SKM-1 treated with dmso at 0.1 percent for 144 hours (cell line): ENCODE results near the gene AFF2.
A peak's percentile ranks its signal among the peaks of the same experiment; 100 is the strongest.

Experiments
- DNase-seq: peaks from one replicate; lab custom pipeline; 2025; ENCODE audit not compliant: unreplicated experiment; lab: John Stamatoyannopoulos, UW

AFF2 gene

DNA sequence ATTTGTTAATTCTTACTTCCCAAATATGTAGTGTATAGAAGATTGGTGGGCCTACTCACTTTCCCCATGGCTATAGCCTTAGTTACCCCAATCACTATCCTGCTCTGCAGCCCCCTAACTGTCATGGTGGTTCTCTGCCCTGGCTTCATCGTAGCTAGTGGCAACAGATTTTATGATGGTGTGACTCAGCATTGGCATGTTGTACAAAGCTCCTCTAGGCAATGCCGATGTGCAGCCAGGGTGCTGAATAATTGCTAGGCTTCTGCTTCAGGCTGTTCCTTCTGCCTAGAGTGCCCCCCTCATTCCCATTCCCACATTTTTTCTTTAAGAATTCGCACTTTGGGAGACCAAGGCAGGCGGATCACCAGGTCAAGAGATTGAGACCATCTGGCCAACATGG lies 35.2 kb downstream of the AFF2 start:
- no peak for DNase-seq

DNA sequence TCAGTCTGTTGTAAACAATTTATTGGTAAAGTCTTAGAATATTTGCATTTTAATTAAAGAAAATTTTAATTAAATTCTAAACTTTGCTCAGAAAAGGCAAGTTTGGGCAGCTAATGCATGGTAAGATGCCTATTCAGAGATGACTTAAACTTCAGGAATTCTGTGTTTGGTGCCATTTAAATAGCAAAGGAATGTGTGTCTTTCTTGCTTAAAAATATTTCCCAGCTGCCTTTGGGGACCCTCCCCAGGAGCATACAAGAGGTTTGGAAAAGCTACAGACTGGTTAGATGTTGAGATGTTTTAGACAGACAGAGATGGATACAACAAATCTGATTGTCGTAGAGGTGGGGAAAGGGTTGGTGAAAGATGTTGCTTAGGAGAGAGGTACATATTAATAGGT lies 36.5 kb downstream of the AFF2 start:
- DNase-seq, result no peak

DNA sequence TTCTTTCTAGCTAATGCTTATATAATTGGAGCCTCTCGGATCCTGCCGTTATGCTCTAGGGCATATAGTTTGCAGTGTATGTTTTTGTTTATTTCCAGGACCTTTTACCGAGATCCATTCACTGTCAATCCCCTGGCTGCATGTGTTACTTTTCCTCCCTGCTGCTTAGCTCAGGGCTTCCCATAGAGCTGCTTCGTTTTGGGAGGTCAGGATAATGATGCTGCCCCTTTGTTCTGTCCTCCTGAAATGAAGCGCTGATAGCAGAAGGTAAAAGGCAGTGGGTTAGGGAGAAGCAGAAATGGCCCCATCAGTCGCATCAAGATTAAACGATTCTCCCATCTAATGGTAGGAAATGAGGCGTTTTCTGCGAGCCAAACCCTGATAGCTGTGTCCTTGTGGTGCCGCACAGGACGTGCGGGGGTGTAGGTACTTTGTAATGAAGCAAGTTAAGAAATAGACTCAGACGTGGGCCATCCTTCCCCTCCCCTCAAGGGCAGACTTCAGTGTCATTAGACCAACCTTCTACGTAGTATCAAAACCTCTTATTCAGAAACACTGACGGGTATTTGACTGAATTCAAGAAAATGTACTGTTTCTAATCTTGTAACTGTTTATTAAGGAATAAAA lies 37.3 kb downstream of the AFF2 start:
- DNase-seq, result no peak

DNA sequence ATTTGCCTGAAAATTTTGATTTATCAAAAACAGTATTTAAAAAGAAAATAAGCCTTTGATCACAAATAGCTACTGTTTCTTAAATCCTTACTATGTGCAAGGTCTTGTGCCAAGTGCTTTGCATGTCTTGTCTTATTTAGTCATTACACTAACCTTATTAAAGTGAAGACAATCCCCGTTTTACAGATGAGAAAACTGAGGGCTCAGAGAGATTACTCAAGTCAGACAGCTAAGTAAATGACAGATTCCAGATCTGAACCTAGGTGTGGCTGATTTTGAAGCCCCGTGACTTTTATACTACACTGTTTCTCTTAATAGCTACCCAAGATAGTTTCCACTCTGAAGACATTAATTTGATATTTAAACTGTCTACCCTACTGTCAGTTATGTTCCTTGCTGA lies 38.2 kb downstream of the AFF2 start:
- no peak for DNase-seq

DNA sequence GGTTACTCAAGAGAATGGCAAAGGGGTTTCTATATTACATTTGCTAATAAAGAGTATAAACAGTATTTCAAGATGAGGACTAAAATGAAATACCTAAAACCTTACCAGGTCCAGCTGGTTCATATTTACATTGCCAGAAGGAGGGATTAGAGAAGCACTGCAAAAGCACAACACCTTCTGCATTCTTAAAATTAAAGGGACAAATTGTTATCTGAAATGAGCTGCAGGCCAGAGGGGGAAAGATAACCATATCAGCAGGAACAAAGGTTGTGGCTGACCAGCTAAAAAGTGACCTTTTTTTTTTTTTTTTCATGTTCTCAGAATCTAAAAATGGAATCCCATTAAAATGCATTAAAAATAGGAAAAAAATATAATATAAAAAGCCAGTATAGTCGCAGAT lies 39.7 kb downstream of the AFF2 start:
- no peak for DNase-seq

DNA sequence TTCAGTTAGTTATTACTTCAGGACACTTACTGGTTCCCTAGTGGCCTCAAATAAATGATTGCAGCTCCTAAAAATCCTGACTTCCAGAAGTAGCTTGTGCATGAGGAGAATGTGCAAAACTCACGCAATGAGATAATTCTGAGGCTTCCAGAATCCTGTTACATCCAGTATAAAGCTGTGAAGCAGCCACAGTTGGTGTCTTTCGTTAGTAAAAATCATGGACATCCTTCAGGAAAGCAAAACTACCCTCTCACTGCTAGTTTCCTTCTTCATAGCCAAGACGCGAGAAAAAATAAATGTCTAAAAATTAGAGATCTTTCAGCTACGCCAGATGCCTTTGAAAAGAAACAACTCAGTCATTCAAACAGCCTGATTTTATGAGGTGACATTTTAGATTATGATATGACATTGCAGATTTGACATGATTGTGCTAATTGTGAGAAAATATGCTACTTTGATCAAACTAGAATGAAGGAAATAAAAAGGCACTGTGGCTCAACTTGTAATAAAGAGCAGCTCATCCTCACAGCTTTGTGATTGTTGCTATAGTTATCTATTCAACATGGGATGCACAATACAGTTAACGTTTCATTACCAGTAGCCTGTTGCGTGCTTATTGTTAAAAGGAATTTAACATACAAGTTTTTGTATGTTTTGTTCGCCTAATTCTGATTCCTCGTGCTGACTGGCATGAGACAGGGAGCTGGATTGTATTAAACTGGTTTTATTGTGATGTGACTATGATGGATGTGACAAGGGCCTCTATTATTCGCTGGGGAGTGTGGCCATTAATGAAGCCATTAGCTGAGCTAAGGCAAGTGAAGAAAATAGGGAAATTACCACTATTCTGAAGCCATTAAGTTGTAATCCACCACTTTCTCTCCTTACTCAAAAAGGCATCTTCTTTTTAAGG lies 40.5 kb downstream of the AFF2 start:
- DNase-seq, result no peak

DNA sequence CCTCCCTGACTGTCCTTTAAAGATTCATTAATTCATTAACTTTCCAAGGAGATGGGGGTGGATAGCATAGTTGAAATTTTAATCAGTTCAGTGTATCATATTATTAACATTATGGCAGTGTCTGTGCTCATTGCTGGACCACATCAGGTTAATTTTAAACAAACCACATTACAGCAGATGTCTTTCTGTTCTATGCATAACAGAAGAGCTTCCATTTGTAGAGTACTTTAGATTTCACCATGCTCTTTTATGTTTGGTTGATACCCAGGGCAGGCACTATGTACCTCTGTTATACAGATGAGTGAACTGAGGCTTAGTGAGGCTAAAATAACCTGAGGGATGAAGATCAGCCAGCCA lies 41.1 kb downstream of the AFF2 start:
- no peak for DNase-seq

DNA sequence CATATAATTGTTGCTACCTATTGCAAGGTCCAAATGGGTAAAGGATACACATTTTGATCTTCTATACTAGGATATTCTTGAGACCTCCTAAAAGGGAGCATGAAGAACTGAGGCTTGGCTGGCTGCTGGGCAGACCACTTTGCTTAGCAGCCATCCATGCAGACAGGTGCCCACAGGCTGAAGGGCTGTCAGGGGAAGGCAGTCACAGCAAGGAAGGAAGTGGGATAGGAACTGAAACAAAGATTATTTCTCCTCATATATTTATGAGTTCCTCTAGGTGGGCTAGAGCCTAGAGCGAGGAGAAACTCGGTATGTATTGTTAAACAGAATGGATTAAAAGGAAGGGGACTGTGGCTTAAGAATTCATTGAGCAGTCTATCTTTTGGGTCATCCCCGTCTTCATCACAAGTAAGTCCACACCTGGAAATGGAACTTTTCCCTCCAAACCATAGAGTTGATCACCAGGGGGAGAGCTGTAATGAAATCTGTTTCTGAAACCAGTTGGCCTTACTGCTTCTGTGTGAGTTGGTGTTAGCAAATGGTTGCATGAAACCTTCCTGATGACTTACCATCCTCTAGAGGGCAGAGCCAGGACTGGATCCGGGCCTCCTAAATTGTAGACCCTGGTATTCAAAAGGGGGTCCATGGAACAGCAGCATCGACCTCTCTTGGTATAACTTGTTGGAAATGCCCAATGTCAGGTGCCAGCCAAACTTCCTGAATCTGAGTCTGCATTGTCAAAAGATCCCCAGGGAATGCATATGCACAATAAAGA lies 42.3 kb downstream of the AFF2 start:
- DNase-seq, result no peak

DNA sequence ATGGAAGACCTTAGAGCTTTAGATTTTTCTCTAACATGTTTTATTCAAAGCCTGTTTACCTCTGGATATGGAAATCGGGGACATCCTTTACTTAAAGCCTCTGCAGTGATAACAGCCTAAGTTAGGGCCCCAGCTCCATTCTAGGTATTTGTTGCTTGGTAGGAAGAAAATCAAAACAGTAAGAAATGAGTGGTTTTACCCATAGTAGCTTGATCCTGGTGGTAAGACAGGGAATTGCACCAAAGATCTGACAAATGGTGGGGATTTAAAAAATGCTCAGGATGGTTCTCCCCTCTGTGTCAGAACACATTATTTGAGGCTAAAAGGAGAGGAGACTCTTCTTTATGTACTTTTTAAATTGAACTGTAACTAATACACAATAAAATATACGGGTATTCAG lies 52.4 kb downstream of the AFF2 start:
- DNase-seq, result no peak

DNA sequence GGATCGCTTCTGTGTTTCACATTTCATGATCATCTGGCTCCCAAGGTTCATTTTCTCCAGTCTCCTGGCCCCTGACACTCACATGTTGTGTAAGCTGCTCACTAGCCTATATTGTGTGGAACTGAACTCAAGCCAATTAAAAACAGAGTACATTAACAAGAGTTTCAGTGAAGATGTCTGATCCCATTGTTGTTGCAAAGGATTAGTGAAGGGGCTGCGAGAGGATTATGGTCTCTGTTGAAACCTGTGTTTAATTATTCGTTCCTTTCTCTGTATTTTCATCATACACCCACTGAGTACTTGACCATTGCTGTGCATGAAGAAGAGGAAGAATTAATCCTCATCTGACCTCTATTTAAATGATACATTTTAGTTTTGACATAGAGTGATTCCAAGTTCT lies 54.7 kb downstream of the AFF2 start:
- DNase-seq, result no peak

DNA sequence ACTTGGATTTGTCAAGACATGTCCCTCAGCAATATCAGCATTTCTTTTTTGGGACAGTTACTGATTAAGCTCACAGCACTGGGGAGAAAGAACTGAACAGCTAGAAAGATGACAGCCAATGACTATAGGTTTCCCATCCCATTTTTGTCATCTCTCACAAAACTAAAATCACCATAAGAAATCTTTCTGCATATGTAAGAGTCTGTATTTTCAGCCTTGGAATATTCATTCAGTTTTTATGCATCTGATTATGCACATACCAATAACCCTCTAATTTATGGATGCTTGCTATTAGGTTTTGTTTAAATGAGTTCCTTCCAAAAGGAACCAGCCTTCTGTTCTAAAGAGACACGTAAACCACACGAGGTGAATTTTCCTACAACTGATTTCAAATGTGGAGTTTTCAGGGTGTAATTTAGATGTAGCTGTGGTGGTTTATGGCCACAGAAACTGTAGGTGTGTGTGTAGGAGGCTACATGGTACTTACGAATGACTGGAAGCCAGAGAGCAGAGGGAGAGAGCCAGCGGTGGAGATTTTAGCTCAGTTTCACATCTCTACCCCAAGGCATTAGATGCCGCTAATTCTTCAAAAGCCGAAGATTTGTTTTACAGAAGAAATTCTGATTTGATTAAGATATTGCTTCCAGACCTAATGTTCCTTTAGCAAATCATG lies 55.3 kb downstream of the AFF2 start:
- no peak for DNase-seq

DNA sequence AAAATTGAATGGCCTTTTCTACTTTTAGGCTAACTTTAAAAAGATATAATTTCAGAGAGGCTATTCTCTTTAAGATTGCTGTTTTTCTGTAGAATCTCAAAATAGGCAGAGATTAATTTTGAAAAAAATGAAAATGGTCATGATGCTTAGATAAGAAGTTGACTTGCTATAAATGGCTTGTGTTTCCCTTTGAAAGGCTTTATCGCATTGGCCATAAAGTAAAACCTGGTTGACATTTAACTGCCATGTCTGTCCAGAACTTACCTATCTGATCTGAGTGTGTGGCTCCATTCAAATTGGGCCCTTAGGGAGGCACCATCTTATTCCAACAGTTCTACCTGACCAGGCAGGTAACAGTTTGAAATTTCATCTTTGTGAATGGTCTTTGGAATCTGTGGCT lies 56.1 kb downstream of the AFF2 start:
- DNase-seq, result no peak

DNA sequence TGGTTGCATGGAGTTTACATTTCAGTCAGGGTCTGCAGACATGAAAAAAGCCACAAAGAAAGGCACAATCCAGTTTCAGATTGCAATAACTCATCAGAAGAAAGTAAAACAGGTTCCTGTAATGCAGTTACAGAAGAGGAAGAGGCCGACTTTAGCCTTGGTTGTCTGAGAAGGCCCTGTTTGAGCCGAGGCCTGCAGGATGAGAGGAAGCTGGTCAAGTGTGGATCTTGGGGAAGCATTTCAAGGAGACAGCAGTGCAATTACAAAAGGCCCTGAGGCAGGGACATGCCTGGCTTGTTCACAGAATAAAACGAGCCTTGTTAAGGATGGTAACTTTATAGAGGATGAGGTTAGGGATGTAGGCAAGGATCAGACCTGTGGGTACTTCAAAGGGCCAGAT lies 62.4 kb downstream of the AFF2 start:
- DNase-seq, result peak; percentile 13

DNA sequence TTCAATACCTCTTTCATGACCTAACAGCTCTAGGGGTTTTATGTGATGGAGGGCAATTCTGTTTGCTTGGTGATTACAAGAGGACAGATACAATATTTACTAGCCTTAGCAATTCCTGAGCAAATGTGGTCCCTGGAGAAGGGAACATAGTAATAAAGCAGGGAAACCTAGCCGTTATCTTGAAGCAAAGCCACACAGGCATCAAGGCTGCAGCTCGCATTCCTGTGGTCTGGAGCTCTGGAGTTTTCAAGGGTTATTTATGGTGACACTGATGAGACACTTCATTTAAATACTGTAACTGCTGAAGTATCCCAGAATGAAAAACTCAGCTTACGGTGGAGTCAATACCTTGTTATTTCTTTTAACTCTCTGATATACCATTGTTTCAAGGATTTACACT lies 66.8 kb downstream of the AFF2 start:
- no peak for DNase-seq

DNA sequence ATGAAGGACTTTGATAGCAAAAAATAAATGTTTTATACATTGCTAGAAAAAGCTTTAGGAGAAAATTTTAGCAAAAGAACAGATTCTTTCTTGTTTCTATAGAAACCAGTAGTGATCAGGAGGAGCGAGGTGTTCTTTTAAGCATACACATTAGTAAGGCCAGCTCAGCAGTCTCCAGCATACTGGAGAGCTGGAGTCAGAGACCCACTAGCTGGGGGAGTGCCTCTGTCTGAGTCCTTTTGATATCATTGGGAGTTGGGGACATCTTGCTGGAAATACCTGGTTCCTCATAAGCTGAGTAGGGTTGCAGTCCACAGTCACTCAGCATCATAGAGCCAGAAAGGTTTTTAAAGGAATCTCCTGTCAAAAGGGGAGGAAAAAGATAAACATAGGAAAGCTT lies 67.4 kb downstream of the AFF2 start:
- no peak for DNase-seq

DNA sequence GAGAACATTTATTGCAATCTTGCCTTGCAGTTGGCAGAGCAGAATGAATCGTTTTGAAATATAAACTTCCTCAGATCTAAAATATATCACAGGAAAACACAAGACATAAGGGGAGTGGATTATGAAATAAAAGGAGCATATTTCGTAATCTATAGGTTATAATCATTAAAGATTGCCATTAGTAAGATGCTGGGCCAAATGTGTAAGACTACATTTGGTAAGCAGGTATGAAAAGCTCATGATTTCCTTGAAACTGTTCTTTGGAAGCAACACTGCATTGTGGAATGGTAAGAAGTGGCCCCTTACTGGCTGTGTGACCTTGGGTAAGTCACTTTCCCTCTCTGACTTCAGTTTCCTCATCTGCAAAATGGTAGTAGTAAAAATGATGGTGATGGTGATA lies 68.3 kb downstream of the AFF2 start:
- DNase-seq, result no peak

DNA sequence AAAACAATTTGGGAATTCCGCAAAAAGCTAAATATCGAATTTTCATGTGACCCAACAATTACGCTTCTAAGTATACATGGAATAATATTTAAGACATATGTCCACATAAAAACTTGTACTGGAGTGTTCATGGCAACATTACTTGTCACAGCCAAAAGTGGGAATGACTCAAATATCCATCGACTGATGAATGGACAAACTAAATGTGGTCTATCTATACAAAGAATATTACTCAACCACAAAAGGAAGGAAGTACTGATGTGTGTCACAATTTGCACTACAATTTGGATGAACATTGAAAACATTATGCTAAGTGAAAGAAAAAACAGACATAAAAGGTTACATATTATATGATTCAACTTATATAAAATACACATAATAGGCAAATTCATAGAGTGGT lies 71.9 kb downstream of the AFF2 start:
- peak; percentile 16 for DNase-seq

DNA sequence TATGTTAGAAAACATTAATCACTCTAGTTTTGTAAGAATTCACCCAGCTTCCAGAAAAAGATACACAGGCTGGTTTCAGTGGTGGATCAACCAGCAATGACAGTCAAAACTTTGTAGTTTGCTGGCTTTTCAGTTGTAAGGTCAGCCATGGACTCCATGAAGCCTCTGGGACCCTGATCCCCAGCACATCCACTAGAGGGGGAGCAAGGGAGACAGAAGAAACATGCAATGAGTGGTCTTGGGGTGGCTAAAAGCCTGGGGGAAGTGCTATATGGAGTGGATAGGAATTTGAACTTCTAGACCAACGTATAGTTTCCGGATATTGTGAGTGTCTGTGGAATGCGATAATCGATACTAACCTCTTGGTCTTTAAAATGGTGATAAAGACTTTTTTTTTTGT lies 72.7 kb downstream of the AFF2 start:
- no peak for DNase-seq

DNA sequence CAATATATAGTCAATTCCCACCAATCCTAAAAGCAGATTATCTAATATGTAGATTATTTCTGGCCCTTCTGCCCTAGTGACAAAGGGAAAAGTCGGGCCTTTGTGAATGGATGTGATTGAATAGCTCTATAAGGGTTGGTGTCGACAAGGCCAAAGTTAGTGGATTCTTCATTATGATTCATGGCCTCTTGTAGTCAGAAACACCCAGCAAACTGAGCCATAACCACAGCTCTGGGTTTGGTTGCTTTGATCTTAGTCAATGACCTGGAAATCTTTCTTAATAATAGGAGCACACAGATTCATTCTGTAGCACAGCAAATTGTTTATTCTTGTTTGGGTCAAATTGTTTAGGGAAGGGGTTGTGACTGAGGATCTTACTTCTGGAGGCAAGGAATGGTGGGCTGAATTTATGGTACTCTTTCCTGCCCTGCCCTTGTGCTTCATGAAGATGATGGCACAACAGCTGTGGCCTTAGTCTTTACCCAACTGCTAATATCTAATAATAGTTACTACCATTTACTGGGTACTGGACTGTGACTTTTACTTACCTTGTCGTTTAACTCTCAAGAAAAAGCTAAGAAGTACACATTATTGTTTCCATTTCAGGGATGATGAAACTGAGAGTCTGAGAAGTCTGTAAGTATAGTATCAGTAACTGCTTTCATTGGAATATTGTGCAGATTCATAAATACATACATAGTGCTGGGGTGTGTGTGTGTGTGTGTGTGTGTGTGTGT lies 74.0 kb downstream of the AFF2 start:
- no peak for DNase-seq

DNA sequence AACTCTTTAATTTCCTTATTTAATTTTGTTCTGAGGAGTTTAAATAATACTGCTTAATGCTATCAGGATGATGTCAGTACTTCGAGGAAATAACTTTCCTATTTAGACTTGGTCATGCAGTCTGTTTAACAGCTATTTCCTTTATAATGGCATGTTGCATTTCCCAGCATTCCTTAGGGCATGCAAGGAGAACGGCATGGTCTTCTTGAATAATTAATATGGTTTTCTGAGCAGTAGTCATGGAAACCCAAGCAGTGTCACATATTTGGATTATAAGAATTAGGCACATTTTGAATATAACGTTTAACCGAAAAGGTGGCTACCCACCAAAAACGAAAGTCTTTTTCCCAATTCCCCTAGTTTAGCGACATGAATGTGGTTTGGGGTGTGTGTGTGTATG lies 76.0 kb downstream of the AFF2 start:
- no peak for DNase-seq

DNA sequence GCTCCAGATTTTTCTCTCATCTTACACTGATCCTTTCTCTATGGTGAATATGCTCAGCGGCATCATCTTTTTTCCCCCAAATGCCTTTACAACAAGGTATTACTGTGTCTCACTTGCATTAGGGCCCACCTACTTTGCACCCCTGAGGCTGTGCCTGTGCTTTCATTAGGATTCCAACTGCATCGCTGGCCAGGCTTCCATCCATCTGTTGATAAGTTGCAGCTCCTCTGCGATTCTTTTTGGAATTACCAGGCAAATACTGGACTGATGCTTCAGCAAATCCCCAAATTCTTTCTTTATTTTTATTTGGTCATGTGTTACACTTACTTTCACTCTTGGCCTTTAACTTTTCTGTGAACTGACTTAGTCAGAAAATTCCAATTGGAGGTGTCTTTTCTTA lies 77.3 kb downstream of the AFF2 start:
- no peak for DNase-seq
